HAP-1 (cell line): ENCODE measurements around the gene ARF3.

Experiments used
- DNase-seq, 2 experiments: peaks; one replicate each; pipeline ENCODE4 v3.0.0-alpha.2; 2016 to 2020; ENCODE audit warnings: low spot score in 2 of 2
- H3K27me3 ChIP-seq: fragments of 250-450 bp; sonication (Bioruptor Pico); 2 replicates; pipeline ENCODE4 v1.5.1; 2020; ENCODE audit warnings: low read depth, mild to moderate bottlenecking, moderate library complexity
- H3K36me3 ChIP-seq: fragments of 250-450 bp; sonication (Bioruptor Pico); replicated peaks from 2 replicates; pipeline ENCODE4 v1.5.1; 2020; ENCODE audit warnings: mild to moderate bottlenecking
- H3K4me1 ChIP-seq: fragments of 250-450 bp; sonication (Bioruptor Pico); 2 replicates; pipeline ENCODE4 v1.5.1; 2020; ENCODE audit warnings: mild to moderate bottlenecking
- H3K4me3 ChIP-seq: fragments of 250-450 bp; sonication (Bioruptor Pico); 2 replicates; pipeline ENCODE4 v1.5.1; 2020; ENCODE audit warnings: mild to moderate bottlenecking, moderate library complexity
- H3K9me3 ChIP-seq: fragments of 250-450 bp; sonication (Bioruptor Pico); 2 replicates; pipeline ENCODE4 v1.5.1; 2020; ENCODE audit warnings: mild to moderate bottlenecking, moderate library complexity
- in situ Hi-C: fragments of 300-500 bp; cut with MboI; formaldehyde crosslinking; loops from 3 replicates; pipeline ENCODE4 v1.14.3; 2020; ENCODE audit warnings: low sequenced_read_pairs, inconsistent platforms, mixed read lengths

ARF3 gene

GRCh38 chr12:48940181-48940580 lies 17.1 kb downstream of the ARF3 start:
- Histone ChIP-seq H3K4me1 (no peaks in the 10 kb centered on the region), H3K27me3 (no peaks in the 10 kb centered on the region), H3K4me3 (no peak overlapping the region), H3K9me3 (no peaks in the 10 kb centered on the region), H3K36me3 (peaks cover 44% of the 10 kb centered on the region)
- in situ Hi-C loops: no loop called here
- DNase-seq: no peak

- H3K36me3 ChIP-seq: peaks cover 52% of the 10 kb centered on the region
- no peak for DNase-seq
- no peaks in the 10 kb centered on the region for H3K4me1 ChIP-seq
- in situ Hi-C loops: no loop called here
- H3K9me3 ChIP-seq: no peaks in the 10 kb centered on the region
- no peak overlapping the region for H3K4me3 ChIP-seq
- no peaks in the 10 kb centered on the region for H3K27me3 ChIP-seq
Measured at GRCh38 chr12:48938805-48939204, 18.5 kb downstream of the ARF3 start.

DNA sequence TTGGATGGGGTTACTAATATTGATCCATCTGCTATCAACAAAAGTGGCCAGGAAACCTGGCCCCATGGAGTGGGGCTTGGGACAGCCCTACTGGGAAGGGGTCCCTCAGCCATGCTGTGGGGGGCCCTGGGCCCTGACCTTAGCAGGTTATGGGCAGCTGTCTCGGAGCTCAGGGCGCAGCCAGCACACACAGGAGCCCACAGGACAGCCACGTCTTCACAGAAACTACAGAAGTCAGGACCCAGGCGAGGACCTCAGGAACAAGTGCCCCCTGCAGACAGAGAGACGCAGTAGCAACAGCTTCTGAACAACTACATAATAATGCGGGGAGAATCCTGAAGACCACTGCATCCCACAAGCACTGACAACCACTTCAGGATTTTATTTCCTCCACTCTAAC lies 20.1 kb downstream of the ARF3 start:
- in situ Hi-C loops: no loop called here
- peaks cover 65% of the 10 kb centered on the region for H3K36me3 ChIP-seq
- no peak overlapping the region for H3K4me3 ChIP-seq
- peak in 1 of 2 experiments; percentile 20 for DNase-seq
- H3K27me3 ChIP-seq: no peaks in the 10 kb centered on the region
- no peaks in the 10 kb centered on the region for H3K4me1 ChIP-seq
- no peaks in the 10 kb centered on the region for H3K9me3 ChIP-seq

GRCh38 chr12:48936379-48936979 lies 20.8 kb downstream of the ARF3 start:
- Histone ChIP-seq H3K27me3 (no peaks in the 10 kb centered on the region), H3K36me3 (peaks cover 63% of the 10 kb centered on the region), H3K4me1 (no peaks in the 10 kb centered on the region), H3K4me3 (no peak overlapping the region), H3K9me3 (no peaks in the 10 kb centered on the region)
- DNase-seq: peak; percentile 59 to 89
- in situ Hi-C loops: no loop called here

DNA sequence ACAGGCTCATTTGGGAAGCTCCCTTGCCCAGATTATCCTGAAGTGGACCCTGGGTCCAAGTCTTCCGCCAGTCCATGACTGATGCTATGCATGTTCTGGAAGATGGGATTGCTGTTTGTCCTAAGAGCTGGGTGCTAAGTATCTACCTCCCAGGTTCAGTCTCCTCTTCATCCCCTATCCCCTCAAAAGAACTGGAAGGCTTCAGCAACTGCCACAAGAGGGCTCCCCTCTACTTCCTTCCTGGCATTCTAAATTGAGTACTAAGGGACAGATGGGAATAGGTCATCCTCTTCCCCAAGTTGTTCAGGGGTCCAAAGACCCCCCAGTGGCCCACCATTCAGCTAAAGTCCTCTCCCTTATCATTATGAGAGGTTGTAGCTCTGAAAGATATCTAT lies 23.0 kb downstream of the ARF3 start:
- DNase-seq: no peak
- Histone ChIP-seq H3K9me3 (no peaks in the 10 kb centered on the region), H3K4me3 (no peak overlapping the region), H3K27me3 (no peaks in the 10 kb centered on the region), H3K36me3 (peaks cover 56% of the 10 kb centered on the region), H3K4me1 (no peaks in the 10 kb centered on the region)
- in situ Hi-C loops: no loop called here

- H3K27me3 ChIP-seq: no peaks in the 10 kb centered on the region
- DNase-seq: no peak
- H3K4me1 ChIP-seq: no peaks in the 10 kb centered on the region
- H3K9me3 ChIP-seq: no peaks in the 10 kb centered on the region
- H3K36me3 ChIP-seq: peaks cover 54% of the 10 kb centered on the region
- in situ Hi-C loops: no loop called here
- no peak overlapping the region for H3K4me3 ChIP-seq
Measured at GRCh38 chr12:48933664-48934311, 23.5 kb downstream of the ARF3 start.

- Histone ChIP-seq H3K9me3 (no peaks in the 10 kb centered on the region), H3K27me3 (no peaks in the 10 kb centered on the region), H3K4me3 (no peak overlapping the region), H3K4me1 (no peaks in the 10 kb centered on the region), H3K36me3 (peaks cover 54% of the 10 kb centered on the region)
- DNase-seq: no peak
- in situ Hi-C loops: no loop called here
Measured at GRCh38 chr12:48932878-48933277, 24.4 kb downstream of the ARF3 start.

DNA sequence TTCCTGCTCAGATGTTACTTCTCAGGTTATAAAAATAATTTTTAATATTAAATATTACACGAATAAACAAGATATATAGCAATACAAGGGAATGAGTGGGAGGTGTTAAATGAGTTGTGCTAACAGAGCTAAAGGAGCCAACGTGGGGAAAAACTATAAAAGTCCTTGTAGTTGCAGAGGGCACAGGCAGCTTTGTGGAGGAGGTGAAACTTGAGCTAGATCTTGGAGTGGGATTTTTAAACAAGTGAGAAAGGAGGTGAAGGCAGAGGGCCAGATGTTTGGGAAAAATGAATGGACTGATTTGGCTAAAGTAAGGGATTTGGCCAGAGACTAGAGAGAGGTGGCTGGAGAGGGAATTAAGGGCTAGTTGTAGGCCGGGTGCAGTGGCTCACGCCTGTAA lies 26.8 kb downstream of the ARF3 start:
- Histone ChIP-seq H3K4me1 (peaks cover 5% of the 10 kb centered on the region), H3K36me3 (peaks cover 50% of the 10 kb centered on the region), H3K27me3 (no peaks in the 10 kb centered on the region), H3K4me3 (no peak overlapping the region), H3K9me3 (no peaks in the 10 kb centered on the region)
- in situ Hi-C loops: no loop called here
- no peak for DNase-seq

DNA sequence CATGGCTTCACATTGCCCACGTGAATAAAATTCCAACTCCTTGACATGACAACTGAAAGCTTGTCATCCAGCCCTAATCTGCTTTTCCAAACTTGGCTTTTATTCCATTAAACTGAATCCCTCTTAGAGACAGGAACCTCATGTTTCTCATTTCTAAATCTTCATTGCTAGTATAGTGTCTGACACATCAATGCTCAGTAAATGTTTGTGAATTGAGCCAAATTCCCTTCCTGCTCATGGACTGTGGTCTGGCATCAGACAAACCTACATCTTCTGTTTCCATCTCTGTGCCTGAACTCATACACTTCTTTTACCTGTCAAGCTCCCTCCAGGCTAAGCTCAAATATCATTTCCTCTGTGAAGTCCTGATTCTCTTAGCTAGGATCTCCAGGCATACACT lies 27.7 kb downstream of the ARF3 start:
- Histone ChIP-seq H3K36me3 (peaks cover 44% of the 10 kb centered on the region), H3K4me3 (no peak overlapping the region), H3K9me3 (no peaks in the 10 kb centered on the region), H3K27me3 (no peaks in the 10 kb centered on the region), H3K4me1 (peaks cover 6% of the 10 kb centered on the region)
- in situ Hi-C loops: no loop called here
- no peak for DNase-seq

DNA sequence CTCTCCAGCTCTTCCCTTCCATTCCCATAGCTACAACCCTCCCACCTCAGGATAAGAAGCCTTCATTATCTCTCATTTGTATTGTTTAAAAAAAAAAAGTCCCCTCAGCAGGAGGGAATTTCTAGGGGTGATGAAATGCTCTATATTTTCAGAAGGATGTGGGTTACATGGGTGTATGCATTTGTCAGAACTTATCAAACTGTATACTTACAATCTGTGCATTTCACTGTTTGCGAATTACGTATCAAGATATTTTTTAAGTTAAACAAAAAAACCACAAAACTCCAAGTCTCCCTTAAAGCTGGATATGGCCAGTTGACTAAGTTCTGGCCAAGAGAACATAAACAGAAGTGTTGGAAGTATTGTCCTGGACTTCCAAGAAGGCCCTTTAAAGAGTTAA lies 30.0 kb downstream of the ARF3 start:
- peaks cover 50% of the 10 kb centered on the region for H3K36me3 ChIP-seq
- H3K4me3 ChIP-seq: no peak overlapping the region
- in situ Hi-C loops: no loop called here
- no peaks in the 10 kb centered on the region for H3K27me3 ChIP-seq
- peaks cover 11% of the 10 kb centered on the region for H3K4me1 ChIP-seq
- no peak for DNase-seq
- H3K9me3 ChIP-seq: no peaks in the 10 kb centered on the region

GRCh38 chr12:48925304-48926011 lies 31.8 kb downstream of the ARF3 start, which contains the start of gene FKBP11:
Gene FKBP11 (minus strand): TSS chr12:48925492. CDS start chr12:48925428, 64 bp downstream.
- Histone ChIP-seq H3K4me3 (peak within 1 kb of the TSS; percentile 79), H3K27me3 (no peaks in the 10 kb centered on the region), H3K4me1 (peaks cover 11% of the 10 kb centered on the region), H3K9me3 (no peaks in the 10 kb centered on the region), H3K36me3 (peaks cover 47% of the 10 kb centered on the region)
- in situ Hi-C loops: no loop called here
- peak; percentile 61 to 81 for DNase-seq

DNA sequence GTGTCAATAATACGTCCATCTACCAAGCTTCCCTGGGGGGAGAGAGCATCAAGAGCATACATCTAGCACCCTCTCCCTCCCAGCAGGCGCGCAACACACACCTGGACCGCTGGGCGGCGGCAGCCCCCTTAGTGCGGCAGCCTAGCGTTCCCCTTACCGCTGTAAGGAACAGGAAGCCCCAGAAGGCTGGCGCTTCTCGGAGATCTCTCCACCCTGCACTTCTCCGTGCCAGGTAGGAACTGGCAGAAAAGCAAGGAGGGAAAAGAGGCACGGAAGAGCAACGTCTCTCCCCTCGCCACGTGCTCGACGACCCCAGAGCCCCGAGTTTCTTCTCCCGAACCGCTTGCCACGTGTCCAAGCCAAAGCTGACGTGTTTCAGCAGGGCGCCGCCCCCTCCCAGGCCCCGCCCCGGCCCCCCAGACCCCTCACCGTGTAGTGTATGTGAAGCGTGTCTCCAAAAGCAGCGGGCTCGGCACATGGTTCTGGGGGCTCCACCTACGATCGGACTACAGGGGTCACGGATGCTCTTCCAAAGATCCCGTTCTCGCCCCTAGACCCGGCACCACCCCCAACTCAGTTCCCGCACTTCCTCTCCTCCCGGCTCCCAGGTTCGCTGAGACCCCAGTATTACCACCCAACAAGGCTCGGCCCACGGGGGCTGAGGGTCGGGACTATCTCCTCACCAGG lies 32.5 kb downstream of the ARF3 start:
- in situ Hi-C loops: no loop called here
- H3K27me3 ChIP-seq: no peaks in the 10 kb centered on the region
- DNase-seq: peak; percentile 49 to 80
- H3K36me3 ChIP-seq: peaks cover 46% of the 10 kb centered on the region
- H3K9me3 ChIP-seq: no peaks in the 10 kb centered on the region
- peak overlapping the region; percentile 79 for H3K4me3 ChIP-seq
- peaks cover 11% of the 10 kb centered on the region for H3K4me1 ChIP-seq

GRCh38 chr12:48923117-48923516 lies 34.2 kb downstream of the ARF3 start:
- Histone ChIP-seq H3K36me3 (peaks cover 38% of the 10 kb centered on the region), H3K4me3 (no peak overlapping the region), H3K4me1 (peaks cover 11% of the 10 kb centered on the region), H3K27me3 (no peaks in the 10 kb centered on the region), H3K9me3 (no peaks in the 10 kb centered on the region)
- in situ Hi-C loops: no loop called here
- DNase-seq: no peak
